ENCODE measurements around the gene PRX.

GRCh38 chr19:40419780-40420179, 6.6 kb upstream of the PRX start:
- TF ChIP-seq POLR2A (IDR thresholded peaks at IDR 0.05) (no peak), POLR2AphosphoS5 (IDR thresholded peaks at IDR 0.05) (no peak), CTCF (IDR thresholded peaks at IDR 0.05) (no peak)

All from transverse colon (tissue), 4 donors.